GM21390 (cell line): Measurements from ENCODE around the gene NEURL4.

Experiments used
- ATAC-seq: cut with Tn5 transposase; IDR thresholded peaks from one replicate; pipeline ENCODE4 v1.9.1; 2021; ENCODE audit not compliant: unreplicated experiment

The NEURL4 gene

DNA sequence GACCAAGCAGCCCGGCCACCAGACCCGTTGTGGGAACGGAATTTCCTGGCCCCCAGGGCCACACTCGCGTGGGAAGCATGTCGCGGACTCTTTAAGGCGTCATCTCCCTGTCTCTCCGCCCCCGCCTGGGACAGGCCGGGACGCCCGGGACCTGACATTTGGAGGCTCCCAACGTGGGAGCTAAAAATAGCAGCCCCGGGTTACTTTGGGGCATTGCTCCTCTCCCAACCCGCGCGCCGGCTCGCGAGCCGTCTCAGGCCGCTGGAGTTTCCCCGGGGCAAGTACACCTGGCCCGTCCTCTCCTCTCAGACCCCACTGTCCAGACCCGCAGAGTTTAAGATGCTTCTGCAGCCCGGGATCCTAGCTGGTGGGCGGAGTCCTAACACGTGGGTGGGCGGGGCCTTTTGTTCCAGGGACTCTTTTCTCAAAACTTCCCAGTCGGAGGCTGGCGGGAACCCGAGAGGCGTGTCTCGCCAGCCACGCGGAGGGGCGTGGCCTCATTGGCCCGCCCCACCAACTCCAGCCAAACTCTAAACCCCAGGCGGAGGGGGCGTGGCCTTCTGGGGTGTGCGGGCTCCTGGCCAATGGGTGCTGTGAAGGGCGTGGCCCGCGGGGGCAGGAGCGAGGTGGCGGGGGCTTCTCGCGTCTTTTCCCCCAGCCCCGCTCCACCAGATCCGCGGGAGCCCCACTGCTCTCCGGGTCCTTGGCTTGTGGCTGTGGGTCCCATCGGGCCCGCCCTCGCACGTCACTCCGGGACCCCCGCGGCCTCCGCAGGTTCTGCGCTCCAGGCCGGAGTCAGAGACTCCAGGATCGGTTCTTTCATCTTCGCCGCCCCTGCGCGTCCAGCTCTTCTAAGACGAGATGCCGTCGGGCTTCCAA is 47.8 kb downstream of the NEURL4 start, which contains the start of gene SLC2A4:
Gene SLC2A4 (plus strand): TSS at position 645 of the 879 bp plus-strand sequence. CDS start 217 bp downstream, at position 862.
- ATAC-seq: no peak

DNA sequence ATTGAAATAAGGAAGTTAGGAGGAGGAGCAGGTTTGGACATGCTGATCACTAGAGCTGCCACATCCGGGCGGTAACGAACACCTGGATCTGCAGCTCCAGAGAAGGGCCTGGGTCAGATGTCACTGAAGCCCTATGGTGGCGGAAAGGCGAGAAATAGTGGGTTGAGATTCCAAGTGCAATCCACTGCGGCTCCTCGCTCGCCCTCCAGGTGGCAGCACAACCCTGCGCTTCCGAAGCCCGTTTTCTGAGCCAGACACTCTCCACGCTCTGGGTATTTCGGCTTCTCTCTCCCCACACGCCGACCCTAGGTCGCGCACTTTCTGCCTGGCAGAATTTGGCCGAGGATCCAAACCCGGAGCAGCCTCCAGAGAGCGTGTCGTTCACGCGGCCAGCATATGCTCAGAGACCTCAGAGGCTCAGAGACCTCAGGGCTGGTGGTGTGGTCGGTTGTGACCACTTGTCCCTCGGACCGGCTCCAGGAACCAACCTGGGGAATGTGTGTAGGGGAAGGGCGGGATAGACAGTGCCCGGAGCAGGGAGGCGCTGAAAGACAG is 48.5 kb downstream of the NEURL4 start:
- ATAC-seq: no peak

DNA sequence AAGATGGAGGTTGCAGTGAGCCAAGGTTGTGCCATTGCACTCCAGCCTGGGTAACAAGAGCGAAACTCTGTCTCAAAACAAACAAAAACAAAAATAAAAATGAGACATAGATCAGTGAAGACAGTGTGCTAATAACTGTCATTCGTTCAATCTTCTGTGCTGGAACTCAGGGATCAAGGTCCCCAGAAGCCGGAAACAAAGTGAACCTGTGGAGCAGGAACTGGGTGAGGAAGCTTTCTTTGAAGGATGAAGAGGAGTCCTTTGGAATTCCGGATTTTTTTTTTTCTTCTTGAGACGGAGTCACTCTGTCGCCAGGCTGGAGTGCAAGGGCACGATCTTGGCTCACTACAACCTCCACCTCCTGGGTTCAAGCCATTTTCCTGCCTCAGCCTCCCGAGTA is 49.7 kb downstream of the NEURL4 start:
- no peak for ATAC-seq

DNA sequence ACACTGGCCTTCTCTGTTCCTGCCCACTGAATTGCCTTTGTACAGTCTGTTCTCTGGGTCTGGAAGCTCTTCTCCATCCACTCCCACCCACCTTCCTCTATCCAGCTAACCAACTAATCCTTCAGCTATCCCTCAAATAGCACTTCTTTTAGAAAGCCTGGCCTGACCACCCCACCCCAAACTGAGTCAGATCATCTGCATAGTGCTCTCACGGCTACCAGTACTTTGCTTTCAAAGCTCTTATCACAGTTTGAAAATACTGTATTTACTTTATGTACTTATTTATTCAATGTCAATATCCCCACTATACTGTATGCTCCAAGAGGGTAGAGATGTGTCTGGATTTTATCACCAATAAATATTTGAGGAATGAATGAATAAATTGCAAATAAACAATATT is 62.4 kb downstream of the NEURL4 start:
- ATAC-seq: no peak
